ENCODE measurements around the gene TTR. TPM values are rescaled to one million over a fixed set of nuclear protein-coding genes. Genes with fewer than 3 reads are reported as not detected.

Gene TTR
- total and polyA plus RNA-seq, 2 donors (not counting 1 experiment from before 2014, with no cell fraction given): not detected

DNA sequence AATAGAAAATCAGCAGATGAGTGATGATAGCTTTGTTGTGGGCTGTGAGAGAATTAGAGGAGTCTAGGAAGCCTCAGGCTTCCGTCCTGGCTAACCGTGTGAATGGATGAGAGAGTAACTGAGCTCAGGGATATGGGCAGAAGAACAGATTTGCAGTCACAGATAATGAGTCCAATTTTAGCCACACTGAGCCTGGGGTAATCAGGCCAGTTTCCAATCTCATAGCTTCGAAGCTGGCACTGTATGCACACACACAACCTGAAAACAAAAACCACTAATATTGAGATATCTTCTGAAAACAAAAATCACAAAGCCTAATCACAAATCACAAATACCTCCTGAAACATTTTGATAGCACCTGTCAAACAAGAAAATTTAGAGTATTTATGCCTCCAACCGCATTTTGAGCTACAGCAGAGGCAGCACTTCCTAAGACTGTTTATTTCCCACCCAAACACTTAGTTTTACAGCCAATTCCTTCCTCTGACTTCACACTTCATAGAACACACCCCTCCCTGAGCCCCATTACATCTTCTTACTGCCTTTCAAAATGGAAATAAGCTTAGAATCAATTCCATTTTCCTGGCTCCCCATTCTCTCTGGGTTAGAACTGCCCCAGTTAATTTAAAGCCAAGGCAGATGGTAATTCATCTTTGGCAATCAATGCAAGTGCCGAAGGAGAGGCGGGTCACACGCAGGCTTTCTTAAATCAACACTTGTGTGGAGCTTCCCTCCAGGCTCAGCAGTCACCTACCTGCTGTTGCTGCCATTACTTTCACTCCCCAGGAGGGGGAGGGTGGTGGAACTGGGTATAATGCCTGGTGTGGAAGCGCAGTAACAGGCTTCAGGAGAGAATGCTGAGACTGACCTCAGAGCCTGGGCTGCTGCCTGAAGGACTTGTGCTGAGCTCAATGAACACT is 18.9 kb downstream of the TTR start:
- ChIA-PET CTCF (interaction anchor here (0.9 to 1.7 kb wide), 2 partner anchors 55 to 112 kb away, joined by 3 to 4 read pairs; no protein-coding TSS in a partner anchor), POLR2A (no interaction called here)
- Mint-ChIP-seq H3K27ac (no peak overlapping the region), H3K4me1 (no peaks in the 10 kb centered on the region), H3K27me3 (peaks cover 8% of the 10 kb centered on the region), H3K9me3 (ENCODE audit: insufficient read depth) (no peaks in the 10 kb centered on the region), H3K4me3 (no peak overlapping the region)
- H4K20me1 ChIP-seq (ENCODE audit: control insufficient read depth, insufficient read depth, low read length, poor library complexity, severe bottlenecking): no peaks in the 10 kb centered on the region
- no peak overlapping the region for H3K4me3 ChIP-seq (ENCODE audit: control extremely low read depth in 1 of 5, extremely low read depth in 1 of 5, insufficient read depth in 1 of 5, low read depth in 2 of 5, low read length in 4 of 5)
- H3K79me2 ChIP-seq (ENCODE audit: control insufficient read depth, insufficient read depth, low read length): no peaks in the 10 kb centered on the region
- TF ChIP-seq, protein P1, sequence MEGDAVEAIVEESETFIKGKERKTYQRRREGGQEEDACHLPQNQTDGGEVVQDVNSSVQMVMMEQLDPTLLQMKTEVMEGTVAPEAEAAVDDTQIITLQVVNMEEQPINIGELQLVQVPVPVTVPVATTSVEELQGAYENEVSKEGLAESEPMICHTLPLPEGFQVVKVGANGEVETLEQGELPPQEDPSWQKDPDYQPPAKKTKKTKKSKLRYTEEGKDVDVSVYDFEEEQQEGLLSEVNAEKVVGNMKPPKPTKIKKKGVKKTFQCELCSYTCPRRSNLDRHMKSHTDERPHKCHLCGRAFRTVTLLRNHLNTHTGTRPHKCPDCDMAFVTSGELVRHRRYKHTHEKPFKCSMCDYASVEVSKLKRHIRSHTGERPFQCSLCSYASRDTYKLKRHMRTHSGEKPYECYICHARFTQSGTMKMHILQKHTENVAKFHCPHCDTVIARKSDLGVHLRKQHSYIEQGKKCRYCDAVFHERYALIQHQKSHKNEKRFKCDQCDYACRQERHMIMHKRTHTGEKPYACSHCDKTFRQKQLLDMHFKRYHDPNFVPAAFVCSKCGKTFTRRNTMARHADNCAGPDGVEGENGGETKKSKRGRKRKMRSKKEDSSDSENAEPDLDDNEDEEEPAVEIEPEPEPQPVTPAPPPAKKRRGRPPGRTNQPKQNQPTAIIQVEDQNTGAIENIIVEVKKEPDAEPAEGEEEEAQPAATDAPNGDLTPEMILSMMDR (IDR thresholded peaks at IDR 0.05): no peak
- no peak for TF ChIP-seq EZH2 (IDR thresholded peaks at IDR 0.05; ENCODE audit: borderline replicate concordance, insufficient read depth, low read depth, low read length, poor library complexity, severe bottlenecking)
- H3K4me2 ChIP-seq (replicated peaks; ENCODE audit: low read depth, low read length, poor library complexity, severe bottlenecking): no peak overlapping the region
- H3K9ac ChIP-seq (ENCODE audit: low read length): no peak overlapping the region
- DNase-seq (no peak), ATAC-seq (ENCODE audit: low read depth) (no peak)
- H3K27ac ChIP-seq (ENCODE audit: low read length in 2 of 2): no peak overlapping the region
- H3K4me1 ChIP-seq (ENCODE audit: control insufficient read depth in 2 of 2, insufficient read depth in 2 of 2, low read length in 2 of 2): no peaks in the 10 kb centered on the region
- H2AFZ ChIP-seq (ENCODE audit: insufficient read depth, low read depth, low read length, poor library complexity, severe bottlenecking): no peak overlapping the region
- intact Hi-C loops (cut with micrococcal nuclease): no loop called here
- H3K36me3 ChIP-seq (replicated peaks in 1 of 2; ENCODE audit: control extremely low read depth in 1 of 2, control insufficient read depth in 1 of 2, extremely low read depth in 1 of 2, insufficient read depth in 2 of 2, low read length in 1 of 2): no peaks in the 10 kb centered on the region
- no peaks in the 10 kb centered on the region for H3K9me3 ChIP-seq (ENCODE audit: control extremely low read depth in 1 of 3, control insufficient read depth in 2 of 3, insufficient read depth in 1 of 3, low read length in 2 of 3)
- WGBS (ENCODE audit: insufficient coverage): 58% methylated on average over 4 of the region's 8 CpGs
- H3K27me3 ChIP-seq (replicated peaks in 1 of 4; ENCODE audit: control extremely low read depth in 1 of 4, control insufficient read depth in 3 of 4, insufficient read depth in 4 of 4, low read length in 3 of 4): no peaks in the 10 kb centered on the region

DNA sequence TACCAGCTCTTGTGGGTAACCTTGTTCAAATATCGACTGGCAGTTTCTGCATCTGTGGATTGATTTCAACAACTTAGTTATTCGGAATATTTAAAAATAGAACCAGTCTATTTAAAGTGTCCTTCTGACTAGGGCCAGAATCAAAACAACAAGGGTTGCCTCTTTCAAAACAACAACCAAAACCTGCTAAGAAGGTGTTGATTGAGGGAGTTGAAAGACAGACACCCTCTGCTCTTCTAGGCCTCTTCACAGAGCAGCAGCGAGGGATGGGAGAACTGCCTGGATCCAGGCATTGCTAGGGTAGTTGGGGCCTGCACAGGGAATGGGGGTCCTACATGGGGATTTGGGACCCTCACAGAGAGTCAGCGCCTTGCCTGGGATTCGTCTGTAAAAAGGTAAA is 19.8 kb downstream of the TTR start:
- Mint-ChIP-seq H3K27ac (no peak overlapping the region), H3K9me3 (ENCODE audit: insufficient read depth) (no peaks in the 10 kb centered on the region), H3K4me3 (no peak overlapping the region), H3K4me1 (no peaks in the 10 kb centered on the region), H3K27me3 (peaks cover 8% of the 10 kb centered on the region)
- WGBS (ENCODE audit: insufficient coverage): 88% methylated on average over 1 of the region's 5 CpGs
- ChIA-PET CTCF (interaction anchor here (1.7 kb wide), 1 partner anchor 111 kb away, joined by 4 read pairs; no protein-coding TSS in a partner anchor), POLR2A (no interaction called here)
- DNase-seq: no peak
- Histone ChIP-seq H3K4me2 (replicated peaks; ENCODE audit: low read depth, low read length, poor library complexity, severe bottlenecking) (no peak overlapping the region), H3K27ac (ENCODE audit: low read length in 2 of 2) (no peak overlapping the region), H3K9me3 (ENCODE audit: control extremely low read depth in 1 of 3, control insufficient read depth in 2 of 3, insufficient read depth in 1 of 3, low read length in 2 of 3) (no peaks in the 10 kb centered on the region), H3K27me3 (replicated peaks in 1 of 4; ENCODE audit: control extremely low read depth in 1 of 4, control insufficient read depth in 3 of 4, insufficient read depth in 4 of 4, low read length in 3 of 4) (no peaks in the 10 kb centered on the region), H3K4me3 (ENCODE audit: control extremely low read depth in 1 of 5, extremely low read depth in 1 of 5, insufficient read depth in 1 of 5, low read depth in 2 of 5, low read length in 4 of 5) (no peak overlapping the region), H3K9ac (ENCODE audit: low read length) (no peak overlapping the region), H3K4me1 (ENCODE audit: control insufficient read depth in 2 of 2, insufficient read depth in 2 of 2, low read length in 2 of 2) (no peaks in the 10 kb centered on the region), H2AFZ (ENCODE audit: insufficient read depth, low read depth, low read length, poor library complexity, severe bottlenecking) (no peak overlapping the region), H3K79me2 (ENCODE audit: control insufficient read depth, insufficient read depth, low read length) (no peaks in the 10 kb centered on the region), H4K20me1 (ENCODE audit: control insufficient read depth, insufficient read depth, low read length, poor library complexity, severe bottlenecking) (no peaks in the 10 kb centered on the region), H3K36me3 (replicated peaks in 1 of 2; ENCODE audit: control extremely low read depth in 1 of 2, control insufficient read depth in 1 of 2, extremely low read depth in 1 of 2, insufficient read depth in 2 of 2, low read length in 1 of 2) (no peaks in the 10 kb centered on the region)
- intact Hi-C loops (cut with micrococcal nuclease): no loop called here
- ATAC-seq (ENCODE audit: low read depth): no peak
- TF ChIP-seq EZH2 (IDR thresholded peaks at IDR 0.05; ENCODE audit: borderline replicate concordance, insufficient read depth, low read depth, low read length, poor library complexity, severe bottlenecking): no peak
- TF ChIP-seq, protein P1 (IDR thresholded peaks at IDR 0.05): no peak

Measured in B cell (primary cell).